ENCODE results near the gene OR6C76. TPM values are rescaled to one million over a fixed set of nuclear protein-coding genes. Genes with fewer than 3 reads are reported as not detected.
"Not testable (repeated sequence)": the region's sequence is repeated elsewhere in the genome, so short reads cannot be mapped to it uniquely, and the experiment has no call there.

OR6C76 gene
- total and polyA plus RNA-seq, 4 donors: not detected

GRCh38 chr12:55464926-55465325 lies 38.9 kb downstream of the OR6C76 start:
- H3K36me3 ChIP-seq (ENCODE audit: control insufficient read depth in 4 of 4, insufficient read depth in 3 of 4, low read depth in 1 of 4, low read length in 3 of 4); H3K9ac ChIP-seq (ENCODE audit: low read depth in 1 of 2, low read length in 2 of 2); DNase-seq (ENCODE audit: low spot score); H3K27ac ChIP-seq (ENCODE audit: low read depth in 1 of 2, low read length in 2 of 2); H3K4me3 ChIP-seq (ENCODE audit: low read depth in 1 of 3, low read length in 3 of 3); H3K4me1 ChIP-seq (ENCODE audit: control insufficient read depth in 4 of 4, insufficient read depth in 4 of 4, low read length in 3 of 4); H3K9me3 ChIP-seq (ENCODE audit: control insufficient read depth in 4 of 4, low read length in 3 of 4); H3K27me3 ChIP-seq (ENCODE audit: control insufficient read depth in 4 of 4, insufficient read depth in 4 of 4, low read length in 3 of 4): not testable (repeated sequence)
- 92% methylated on average over 1 of the region's 1 CpG for WGBS

GRCh38 chr12:55467836-55468235 lies 41.8 kb downstream of the OR6C76 start:
- WGBS: 50% methylated on average over 2 of the region's 2 CpGs
- Histone ChIP-seq H3K9ac (ENCODE audit: low read depth in 1 of 2, low read length in 2 of 2) (no peak overlapping the region), H3K4me1 (ENCODE audit: control insufficient read depth in 4 of 4, insufficient read depth in 4 of 4, low read length in 3 of 4) (no peaks in the 10 kb centered on the region), H3K27ac (ENCODE audit: low read depth in 1 of 2, low read length in 2 of 2) (no peak overlapping the region), H3K36me3 (ENCODE audit: control insufficient read depth in 4 of 4, insufficient read depth in 3 of 4, low read depth in 1 of 4, low read length in 3 of 4) (no peaks in the 10 kb centered on the region), H3K4me3 (ENCODE audit: low read depth in 1 of 3, low read length in 3 of 3) (no peak overlapping the region), H3K27me3 (ENCODE audit: control insufficient read depth in 4 of 4, insufficient read depth in 4 of 4, low read length in 3 of 4) (no peaks in the 10 kb centered on the region), H3K9me3 (ENCODE audit: control insufficient read depth in 4 of 4, low read length in 3 of 4) (no peaks in the 10 kb centered on the region)
- no peak for TF ChIP-seq ATF3 (IDR thresholded peaks at IDR 0.05)
- no peak for TF ChIP-seq HNF4A (conservative IDR thresholded peaks at IDR 0.05)
- no peak for TF ChIP-seq HNF4G (IDR thresholded peaks at IDR 0.05)
- TF ChIP-seq RXRA (IDR thresholded peaks at IDR 0.05): no peak
- TF ChIP-seq JUND (IDR thresholded peaks at IDR 0.05): no peak
- no peak for TF ChIP-seq NR2F2 (IDR thresholded peaks at IDR 0.05)
- DNase-seq (ENCODE audit: low spot score): no peak

- no peak for DNase-seq (ENCODE audit: low spot score)
- Histone ChIP-seq H3K36me3 (ENCODE audit: control insufficient read depth in 4 of 4, insufficient read depth in 3 of 4, low read depth in 1 of 4, low read length in 3 of 4) (no peaks in the 10 kb centered on the region), H3K4me1 (ENCODE audit: control insufficient read depth in 4 of 4, insufficient read depth in 4 of 4, low read length in 3 of 4) (no peaks in the 10 kb centered on the region), H3K9me3 (ENCODE audit: control insufficient read depth in 4 of 4, low read length in 3 of 4) (no peaks in the 10 kb centered on the region), H3K27ac (ENCODE audit: low read depth in 1 of 2, low read length in 2 of 2) (no peak overlapping the region), H3K9ac (ENCODE audit: low read depth in 1 of 2, low read length in 2 of 2) (no peak overlapping the region), H3K27me3 (ENCODE audit: control insufficient read depth in 4 of 4, insufficient read depth in 4 of 4, low read length in 3 of 4) (no peaks in the 10 kb centered on the region), H3K4me3 (ENCODE audit: low read depth in 1 of 3, low read length in 3 of 3) (no peak overlapping the region)
- TF ChIP-seq TAF1 (conservative IDR thresholded peaks at IDR 0.05) (no peak), RAD21 (IDR thresholded peaks at IDR 0.05) (no peak), YY1 (IDR thresholded peaks at IDR 0.05) (no peak), REST (IDR thresholded peaks at IDR 0.05) (no peak), HNF4A (conservative IDR thresholded peaks at IDR 0.05) (no peak), MAX (IDR thresholded peaks at IDR 0.05) (no peak)
- 71% methylated on average over 2 of the region's 2 CpGs for WGBS
These were observed 43.2 kb downstream of the OR6C76 start for GRCh38 chr12:55469291-55469690.

Data from liver (tissue), 9 donors.